Esophagus squamous epithelium (tissue), 5 donors: ENCODE results near the gene SYT12. TPM values are rescaled to one million over a fixed set of nuclear protein-coding genes. Genes with fewer than 3 reads are reported as not detected.
"Not testable (repeated sequence)": the region's sequence is repeated elsewhere in the genome, so short reads cannot be mapped to it uniquely, and the experiment has no call there.

Source experiments
- DNase-seq: peaks from one replicate; lab custom pipeline; 2025; lab: John Stamatoyannopoulos, UW
- H3K27ac ChIP-seq, 4 donors: fragments of 200-600 bp; sonication (generic); one replicate each; pipeline ENCODE4 v1.5.1; 2016 to 2019; ENCODE audit warnings: mild to moderate bottlenecking in 1 of 4
- H3K27me3 ChIP-seq, 4 donors: fragments of 200-600 bp; sonication (generic); 1 replicate in 3 of 4; 2 replicates in 1 of 4; pipeline versions ENCODE4 v1.5.1 to v1.6.0; 2017 to 2021; ENCODE audit warnings: antibody characterized with exemption in 1 of 4
- H3K36me3 ChIP-seq, 3 donors: fragments of 200-600 bp; sonication (generic); one replicate each; pipeline ENCODE4 v1.5.1; 2016 to 2019
- H3K4me1 ChIP-seq, 3 donors: fragments of 200-600 bp; sonication (generic); one replicate each; pipeline ENCODE4 v1.5.1; 2017 to 2019
- H3K4me3 ChIP-seq, 4 donors: fragments of 200-600 bp; sonication (generic); 1 replicate in 3 of 4; 2 replicates in 1 of 4; pipeline ENCODE4 v1.5.1; 2016 to 2019; ENCODE audit warnings: mild to moderate bottlenecking in 2 of 4, moderate library complexity in 1 of 4
- H3K9me3 ChIP-seq, 3 donors: fragments of 200-600 bp; sonication (generic); one replicate each; pipeline ENCODE4 v1.5.1; 2016 to 2019
- CTCF ChIP-seq, 6 experiments: fragments of 450-650 bp in 4 of 6; fragments of 200-600 bp in 2 of 6; sonication (generic) in 2 of 6; IDR thresholded peaks; one replicate each; pipeline ENCODE4 v1.5.1; 2016 to 2019; ENCODE audit warnings: antibody characterized with exemption in 6 of 6, mild to moderate bottlenecking in 4 of 6, moderate library complexity in 4 of 6
- POLR2A ChIP-seq, 4 donors: fragments of 450-650 bp; IDR thresholded peaks; one replicate each; pipeline ENCODE4 v1.6.1; 2017; ENCODE audit warnings: antibody characterized with exemption in 4 of 4, mild to moderate bottlenecking in 4 of 4, moderate library complexity in 3 of 4
- WGBS, 2 donors: methylation state at CpG; one replicate each; pipeline ENCODE4 v1.1.5; 2018; 5-methylcytosine and 5-hydroxymethylcytosine counted together
- intact Hi-C: fragments of 100-400 bp; cut with DNase I; formaldehyde crosslinking; loops from one replicate; pipeline ENCODE4 v1.15.0; 2022
- total RNA-seq, 4 donors: library from RNA; depleted of rRNA; stranded (reverse); fragments of >200 nt; gene quantifications; one replicate each; pipeline ENCODE4 v1.1.0, GENCODE V29; 2016
- donor health status: DM: yes; HTN: yes; CAD: no.

SYT12 gene
- total RNA-seq, 4 donors from 2014 or later = 0.76 to 1.7 (median 0.99) TPM

GRCh38 chr11:66987924-66988637, 34.9 kb upstream of the SYT12 start:
- Histone ChIP-seq H3K27me3 (no peaks in the 10 kb centered on the region), H3K36me3 (no peaks in the 10 kb centered on the region), H3K9me3 (no peaks in the 10 kb centered on the region), H3K4me3 (no peak overlapping the region), H3K4me1 (peaks cover 6 to 31% (median 8%) of the 10 kb centered on the region in 3 donors), H3K27ac (no peak overlapping the region)
- no peak for TF ChIP-seq POLR2A (IDR thresholded peaks at IDR 0.05)
- no peak for TF ChIP-seq CTCF (IDR thresholded peaks at IDR 0.05)
- DNase-seq = no peak
- 86 to 90% methylated on average over 11 of the region's 13 CpGs for WGBS, 2 donors
- intact Hi-C loops = no loop called here

GRCh38 chr11:66988741-66989140, 34.2 kb upstream of the SYT12 start:
- H3K9me3 ChIP-seq, H3K27ac ChIP-seq, DNase-seq, H3K4me3 ChIP-seq, H3K36me3 ChIP-seq, intact Hi-C loops, H3K27me3 ChIP-seq: not testable (repeated sequence)
- WGBS, 2 donors = 100% methylated on average over 1 of the region's 28 CpGs; no CpG with 5 or more reads in 1 of the 2 donors
- peaks cover 3 to 26% (median 7%) of the 10 kb centered on the region in 3 donors for H3K4me1 ChIP-seq

DNA sequence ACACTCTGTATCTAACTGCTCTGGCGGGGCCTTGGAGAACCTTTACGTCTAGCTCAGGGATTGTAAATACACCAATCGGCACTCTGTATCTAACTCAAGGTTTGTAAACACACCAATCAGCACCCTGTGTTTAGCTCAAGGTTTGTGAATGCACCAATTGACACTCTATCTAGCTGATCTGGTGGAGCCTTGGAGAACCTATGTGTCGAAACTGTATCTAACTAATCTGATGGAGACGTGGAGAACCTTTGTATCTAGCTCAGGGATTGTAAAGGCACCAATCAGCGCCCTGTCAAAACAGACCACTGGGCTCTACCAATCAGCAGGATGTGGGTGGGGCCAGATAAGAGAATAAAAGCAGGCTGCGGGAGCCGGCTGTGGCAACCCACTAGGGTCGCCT, 33.6 kb upstream of the SYT12 start:
- H3K27me3 ChIP-seq, intact Hi-C loops, H3K27ac ChIP-seq, DNase-seq, H3K9me3 ChIP-seq, H3K36me3 ChIP-seq, H3K4me3 ChIP-seq: not testable (repeated sequence)
- 82 to 87% methylated on average over 9 of the region's 9 CpGs for WGBS, 2 donors
- peaks cover 0 to 20% (median 4%) of the 10 kb centered on the region in 3 donors for H3K4me1 ChIP-seq

DNA sequence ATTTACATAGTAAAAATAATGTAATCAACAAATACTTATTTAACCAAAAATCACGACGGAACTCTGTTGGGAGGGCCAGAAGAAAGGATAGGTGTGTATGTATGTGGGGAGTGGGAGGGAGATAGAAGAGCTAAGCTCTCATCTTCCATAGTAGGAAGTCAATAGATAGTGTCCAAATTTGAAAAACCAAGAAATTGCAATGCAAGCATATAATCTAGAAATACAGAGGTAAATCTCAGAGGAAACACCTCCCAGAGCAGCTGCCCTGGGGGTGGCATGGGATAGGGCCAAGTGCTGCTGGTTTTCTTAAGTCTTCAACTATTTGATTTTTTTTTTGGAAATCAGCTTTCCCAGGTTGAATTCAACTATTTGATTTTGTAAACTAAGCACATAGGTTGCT, 30.9 kb upstream of the SYT12 start:
- no peaks in the 10 kb centered on the region for H3K36me3 ChIP-seq
- peaks cover 0 to 7% (median 0%) of the 10 kb centered on the region in 4 donors for H3K27me3 ChIP-seq
- H3K27ac ChIP-seq = no peak overlapping the region
- WGBS, 2 donors = 54 to 67% methylated on average over 2 of the region's 2 CpGs
- no peak overlapping the region for H3K4me3 ChIP-seq
- no peak for DNase-seq
- no peaks in the 10 kb centered on the region for H3K4me1 ChIP-seq
- TF ChIP-seq POLR2A (IDR thresholded peaks at IDR 0.05) (no peak), CTCF (IDR thresholded peaks at IDR 0.05) (no peak)
- intact Hi-C loops = no loop called here
- no peaks in the 10 kb centered on the region for H3K9me3 ChIP-seq

- whole genome bisulfite sequencing, 2 donors = 58 to 71% methylated on average over 6 of the region's 8 CpGs
- intact Hi-C loops = no loop called here
- Histone ChIP-seq H3K4me3 (no peak overlapping the region), H3K36me3 (no peaks in the 10 kb centered on the region), H3K9me3 (no peaks in the 10 kb centered on the region), H3K27ac (no peak overlapping the region), H3K4me1 (no peaks in the 10 kb centered on the region), H3K27me3 (peaks cover 0 to 7% (median 0%) of the 10 kb centered on the region in 4 donors)
- no peak for DNase-seq
- TF ChIP-seq CTCF (IDR thresholded peaks at IDR 0.05) (no peak), POLR2A (IDR thresholded peaks at IDR 0.05) (no peak)
Measured at GRCh38 chr11:66996609-66997273, 26.2 kb upstream of the SYT12 start.

- Histone ChIP-seq H3K36me3 (no peaks in the 10 kb centered on the region), H3K4me3 (no peak overlapping the region), H3K4me1 (no peaks in the 10 kb centered on the region), H3K9me3 (no peaks in the 10 kb centered on the region), H3K27me3 (no peaks in the 10 kb centered on the region), H3K27ac (no peak overlapping the region)
- TF ChIP-seq CTCF (IDR thresholded peaks at IDR 0.05) (no peak), POLR2A (IDR thresholded peaks at IDR 0.05) (no peak)
- DNase-seq = no peak
- 73 to 86% methylated on average over 7 of the region's 7 CpGs for WGBS, 2 donors
- intact Hi-C loops = no loop called here
Measured at GRCh38 chr11:66999555-66999954, 23.4 kb upstream of the SYT12 start.
